HepG2 (cell line): ENCODE results near the gene ELMO2. TPM values are rescaled to one million over a fixed set of nuclear protein-coding genes. Genes with fewer than 3 reads are reported as not detected.
A peak's percentile ranks its signal among the peaks of the same experiment; 100 is the strongest.

Experiments
- AGO2 ChIP-seq: fragments of 200-400 bp; formaldehyde crosslinking; optimal IDR thresholded peaks from 2 replicates; pipeline ENCODE3; 2017; ENCODE audit warnings: mild to moderate bottlenecking, low read depth, low read length, moderate library complexity
- JUN ChIP-seq: sonication (generic); formaldehyde crosslinking; IDR thresholded peaks from 2 replicates; pipeline ENCODE4 v1.4.0; 2020; ENCODE audit warnings: mild to moderate bottlenecking, missing genetic modification reagents
- KLF15 ChIP-seq: sonication (generic); formaldehyde crosslinking; IDR thresholded peaks from 2 replicates; pipeline ENCODE4 v1.8.1; 2023; ENCODE audit warnings: borderline replicate concordance, mild to moderate bottlenecking, inconsistent platforms, missing genetic modification reagents, mixed read lengths
- KLF16 ChIP-seq, 2 experiments: sonication (generic) in 1 of 2; formaldehyde crosslinking in 1 of 2; IDR thresholded peaks; 2 replicates each; pipeline versions ENCODE4 v1.6.1 to v1.8.0; 2016 to 2023; ENCODE audit warnings: missing genetic modification reagents in 2 of 2, missing compliant biosample characterization in 1 of 2
- MEF2D ChIP-seq: sonication (generic); formaldehyde crosslinking; IDR thresholded peaks from 2 replicates; pipeline ENCODE4 v1.5.1; 2020; ENCODE audit warnings: mild to moderate bottlenecking, missing genetic modification reagents
- MZF1 ChIP-seq: sonication (generic); formaldehyde crosslinking; IDR thresholded peaks from 2 replicates; pipeline ENCODE4 v1.8.1; 2023; ENCODE audit warnings: mild to moderate bottlenecking, missing genetic modification reagents, borderline replicate concordance
- PRDM15 ChIP-seq: sonication (generic); formaldehyde crosslinking; IDR thresholded peaks from 2 replicates; pipeline ENCODE4 v1.4.0; 2020; ENCODE audit warnings: missing genetic modification reagents
- TRIM24 ChIP-seq: sonication (generic); formaldehyde crosslinking; IDR thresholded peaks from 2 replicates; pipeline ENCODE4 v1.8.0; 2022; ENCODE audit warnings: mild to moderate bottlenecking, missing genetic modification reagents
- YEATS4 ChIP-seq: sonication (generic); formaldehyde crosslinking; IDR thresholded peaks from 2 replicates; pipeline ENCODE4 v1.4.0; 2020; ENCODE audit warnings: missing genetic modification reagents, borderline replicate concordance
- ZNF234 ChIP-seq: sonication (generic); formaldehyde crosslinking; conservative IDR thresholded peaks from 2 replicates; pipeline ENCODE4 v1.5.1; 2020; ENCODE audit warnings: mild to moderate bottlenecking, missing genetic modification reagents
- ZNF24 ChIP-seq: fragments of 450-650 bp; IDR thresholded peaks from 2 replicates; pipeline ENCODE4 v1.6.1; 2017; ENCODE audit warnings: antibody characterized with exemption, mild to moderate bottlenecking
- ZNF460 ChIP-seq: sonication (generic); formaldehyde crosslinking; IDR thresholded peaks from 2 replicates; pipeline ENCODE4 v1.5.1; 2020; ENCODE audit warnings: missing genetic modification reagents, mild to moderate bottlenecking, borderline replicate concordance
- ZNF616 ChIP-seq: sonication (generic); formaldehyde crosslinking; IDR thresholded peaks from 2 replicates; pipeline ENCODE4 v1.5.0; 2020; ENCODE audit warnings: low read depth, mild to moderate bottlenecking, missing genetic modification reagents
- ZNF7 ChIP-seq: IDR thresholded peaks from 2 replicates; pipeline ENCODE4 v1.6.1; 2016; ENCODE audit warnings: missing biosample characterization, missing genetic modification reagents
- ZNF766 ChIP-seq: sonication (generic); formaldehyde crosslinking; IDR thresholded peaks from 2 replicates; pipeline ENCODE4 v1.5.0; 2020; ENCODE audit warnings: missing genetic modification reagents, borderline replicate concordance
- ZNF775 ChIP-seq: sonication (generic); formaldehyde crosslinking; IDR thresholded peaks from 2 replicates; pipeline ENCODE4 v1.4.0; 2020; ENCODE audit warnings: missing genetic modification reagents, mild to moderate bottlenecking, moderate library complexity, borderline replicate concordance
- ZNF891 ChIP-seq: sonication (generic); formaldehyde crosslinking; IDR thresholded peaks from 2 replicates; pipeline ENCODE4 v1.5.0; 2020; ENCODE audit warnings: mild to moderate bottlenecking, missing genetic modification reagents
- polyA plus RNA-seq, 8 experiments: library from polyadenylated mRNA; depleted of rRNA in 3 of 8; stranded (reverse) in 7 of 8; unstranded in 1 of 8; fragments of >200 nt; fragmentation: Illumina TruSeq in 4 of 8; extraction: Trizol in 4 of 8; gene quantifications; 2 replicates each; pipeline versions ENCODE4 v1.2.1 to v1.2.3, GENCODE V29; 2011 to 2016; ENCODE audit warnings: low read depth in 4 of 8, missing spikeins in 1 of 8, mixed read lengths in 1 of 8; ENCODE audit not compliant: insufficient read depth in 1 of 8
- total RNA-seq, 5 experiments: library from RNA; depleted of rRNA; stranded (reverse); fragments of >200 nt; fragmentation: Illumina TruSeq; extraction: Trizol; gene quantifications; 2 replicates each; pipeline ENCODE4 v1.2.3, GENCODE V29; 2016; ENCODE audit warnings: low read depth in 1 of 5
- TF ChIP-seq, protein P1 (sequence below): sonication (generic); formaldehyde crosslinking; IDR thresholded peaks from 2 replicates; pipeline ENCODE4 v1.5.0; 2020; ENCODE audit warnings: missing genetic modification reagents, mild to moderate bottlenecking, borderline replicate concordance
- TF ChIP-seq, protein P2 (sequence below): sonication (generic); formaldehyde crosslinking; IDR thresholded peaks from 2 replicates; pipeline ENCODE4 v1.9.0; 2022; ENCODE audit warnings: low read depth, missing genetic modification reagents
- TF ChIP-seq, protein P3 (sequence below): sonication (generic); formaldehyde crosslinking; IDR thresholded peaks from 2 replicates; pipeline ENCODE4 v1.5.1; 2020; ENCODE audit warnings: missing genetic modification reagents, mild to moderate bottlenecking, borderline replicate concordance

ELMO2 gene
- total and polyA plus RNA-seq, 2 of the 13 experiments (the other 11 are each of a cell fraction or from before 2014, with no cell fraction given) = 30.6 to 35.7 TPM

GRCh38 chr20:46354920-46355654 is 51.3 kb downstream of the ELMO2 start (continued):
- TF ChIP-seq, protein P1, sequence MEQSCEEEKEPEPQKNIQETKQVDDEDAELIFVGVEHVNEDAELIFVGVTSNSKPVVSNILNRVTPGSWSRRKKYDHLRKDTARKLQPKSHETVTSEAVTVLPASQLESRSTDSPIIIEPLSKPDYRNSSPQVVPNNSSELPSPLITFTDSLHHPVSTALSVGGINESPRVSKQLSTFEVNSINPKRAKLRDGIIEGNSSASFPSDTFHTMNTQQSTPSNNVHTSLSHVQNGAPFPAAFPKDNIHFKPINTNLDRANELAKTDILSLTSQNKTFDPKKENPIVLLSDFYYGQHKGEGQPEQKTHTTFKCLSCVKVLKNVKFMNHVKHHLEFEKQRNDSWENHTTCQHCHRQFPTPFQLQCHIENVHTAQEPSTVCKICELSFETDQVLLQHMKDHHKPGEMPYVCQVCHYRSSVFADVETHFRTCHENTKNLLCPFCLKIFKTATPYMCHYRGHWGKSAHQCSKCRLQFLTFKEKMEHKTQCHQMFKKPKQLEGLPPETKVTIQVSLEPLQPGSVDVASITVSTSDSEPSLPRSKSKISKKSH = peak; percentile 23; the same call in 1 of the 2 replicates
- TF ChIP-seq, protein P2, sequence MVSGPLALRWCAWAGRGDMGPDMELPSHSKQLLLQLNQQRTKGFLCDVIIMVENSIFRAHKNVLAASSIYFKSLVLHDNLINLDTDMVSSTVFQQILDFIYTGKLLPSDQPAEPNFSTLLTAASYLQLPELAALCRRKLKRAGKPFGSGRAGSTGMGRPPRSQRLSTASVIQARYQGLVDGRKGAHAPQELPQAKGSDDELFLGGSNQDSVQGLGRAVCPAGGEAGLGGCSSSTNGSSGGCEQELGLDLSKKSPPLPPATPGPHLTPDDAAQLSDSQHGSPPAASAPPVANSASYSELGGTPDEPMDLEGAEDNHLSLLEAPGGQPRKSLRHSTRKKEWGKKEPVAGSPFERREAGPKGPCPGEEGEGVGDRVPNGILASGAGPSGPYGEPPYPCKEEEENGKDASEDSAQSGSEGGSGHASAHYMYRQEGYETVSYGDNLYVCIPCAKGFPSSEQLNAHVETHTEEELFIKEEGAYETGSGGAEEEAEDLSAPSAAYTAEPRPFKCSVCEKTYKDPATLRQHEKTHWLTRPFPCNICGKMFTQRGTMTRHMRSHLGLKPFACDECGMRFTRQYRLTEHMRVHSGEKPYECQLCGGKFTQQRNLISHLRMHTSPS (CRISPR knock-in tag) = no peak
- no peak for TF ChIP-seq ZNF7 (CRISPR knock-in tag)
- no peak for TF ChIP-seq JUN (CRISPR knock-in tag)
- TF ChIP-seq ZNF460 = no peak
- no peak for TF ChIP-seq PRDM15
- TF ChIP-seq YEATS4 (CRISPR knock-in tag) = no peak
- TF ChIP-seq ZNF766 = no peak
- no peak for TF ChIP-seq ZNF775 (CRISPR knock-in tag)
- peak; percentile 21; the same call in 1 of the 2 replicates for TF ChIP-seq ZNF891 (CRISPR knock-in tag)
- TF ChIP-seq MZF1 (CRISPR knock-in tag) = no peak
- TF ChIP-seq KLF15 = 0 out of 2 replicates have a peak, but pooled peaks have one; percentile 55
- no peak for TF ChIP-seq TRIM24 (CRISPR knock-in tag)
- TF ChIP-seq, protein P3, sequence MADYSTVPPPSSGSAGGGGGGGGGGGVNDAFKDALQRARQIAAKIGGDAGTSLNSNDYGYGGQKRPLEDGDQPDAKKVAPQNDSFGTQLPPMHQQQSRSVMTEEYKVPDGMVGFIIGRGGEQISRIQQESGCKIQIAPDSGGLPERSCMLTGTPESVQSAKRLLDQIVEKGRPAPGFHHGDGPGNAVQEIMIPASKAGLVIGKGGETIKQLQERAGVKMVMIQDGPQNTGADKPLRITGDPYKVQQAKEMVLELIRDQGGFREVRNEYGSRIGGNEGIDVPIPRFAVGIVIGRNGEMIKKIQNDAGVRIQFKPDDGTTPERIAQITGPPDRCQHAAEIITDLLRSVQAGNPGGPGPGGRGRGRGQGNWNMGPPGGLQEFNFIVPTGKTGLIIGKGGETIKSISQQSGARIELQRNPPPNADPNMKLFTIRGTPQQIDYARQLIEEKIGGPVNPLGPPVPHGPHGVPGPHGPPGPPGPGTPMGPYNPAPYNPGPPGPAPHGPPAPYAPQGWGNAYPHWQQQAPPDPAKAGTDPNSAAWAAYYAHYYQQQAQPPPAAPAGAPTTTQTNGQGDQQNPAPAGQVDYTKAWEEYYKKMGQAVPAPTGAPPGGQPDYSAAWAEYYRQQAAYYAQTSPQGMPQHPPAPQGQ (CRISPR knock-in tag) = no peak
- TF ChIP-seq MEF2D = no peak
- no peak for TF ChIP-seq ZNF24
- TF ChIP-seq ZNF616 = no peak
- peak; percentile 94 for TF ChIP-seq AGO2
- no peak for TF ChIP-seq KLF16 (CRISPR knock-in tag; IDR thresholded peaks at IDR 0.05)
- TF ChIP-seq ZNF234 (CRISPR knock-in tag) = no peak
